SK-N-SH (cell line): ENCODE data around the gene ITSN1.

Experiments used
- EZH2phosphoT487 ChIP-seq: fragments of 200-600 bp; sonication (generic); IDR thresholded peaks from 2 replicates; pipeline ENCODE4 v1.6.1; 2017; ENCODE audit warnings: low read depth, mixed run types, mild to moderate bottlenecking, antibody characterized with exemption, moderate library complexity, borderline replicate concordance
- NFIC ChIP-seq: IDR thresholded peaks from 2 replicates; pipeline ENCODE4 v1.4.0; 2012; ENCODE audit warnings: borderline replicate concordance
- NRF1 ChIP-seq: IDR thresholded peaks from 2 replicates; pipeline ENCODE4 v1.6.1; 2012; ENCODE audit warnings: low read depth, mild to moderate bottlenecking, low read length
- POLR2AphosphoS5 ChIP-seq: IDR thresholded peaks from 2 replicates; pipeline ENCODE4 v1.6.1; 2012; ENCODE audit warnings: low read depth, low read length
- YY1 ChIP-seq: IDR thresholded peaks from 2 replicates; pipeline ENCODE4 v1.4.0; 2012; ENCODE audit warnings: low read depth, mild to moderate bottlenecking
- TF ChIP-seq, protein P1 (sequence below): IDR thresholded peaks from 2 replicates; pipeline ENCODE4 v1.6.1; 2012; ENCODE audit warnings: mild to moderate bottlenecking, low read depth, low read length, moderate library complexity
- TF ChIP-seq, protein P2 (sequence below): fragments of 200-600 bp; sonication (generic); IDR thresholded peaks from 2 replicates; pipeline ENCODE4 v1.6.1; 2017; ENCODE audit warnings: antibody characterized with exemption, mild to moderate bottlenecking, moderate library complexity

DNA sequence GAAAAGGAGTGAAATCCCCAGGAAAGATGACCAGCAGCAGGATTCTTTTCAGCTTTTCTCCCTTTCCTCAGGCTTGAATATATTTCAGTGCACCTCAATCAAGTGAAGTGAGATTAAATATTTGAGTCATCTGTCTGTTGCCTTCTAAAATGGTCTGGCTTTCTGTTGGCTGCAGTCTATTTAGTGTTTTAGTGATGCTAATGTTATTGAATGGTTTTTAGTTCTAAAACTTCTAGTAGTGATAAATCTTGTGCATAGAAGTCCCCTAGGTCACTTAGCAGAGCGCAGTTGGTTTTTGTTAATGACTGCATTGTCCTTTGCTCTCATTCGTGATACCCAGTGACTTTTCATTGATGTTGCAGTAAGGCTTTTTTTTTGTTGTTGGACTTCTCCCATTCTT lies 53.5 kb downstream of the ITSN1 start:
- TF ChIP-seq NFIC = no peak
- TF ChIP-seq YY1 = no peak
- no peak for TF ChIP-seq NRF1
- TF ChIP-seq, protein P1, sequence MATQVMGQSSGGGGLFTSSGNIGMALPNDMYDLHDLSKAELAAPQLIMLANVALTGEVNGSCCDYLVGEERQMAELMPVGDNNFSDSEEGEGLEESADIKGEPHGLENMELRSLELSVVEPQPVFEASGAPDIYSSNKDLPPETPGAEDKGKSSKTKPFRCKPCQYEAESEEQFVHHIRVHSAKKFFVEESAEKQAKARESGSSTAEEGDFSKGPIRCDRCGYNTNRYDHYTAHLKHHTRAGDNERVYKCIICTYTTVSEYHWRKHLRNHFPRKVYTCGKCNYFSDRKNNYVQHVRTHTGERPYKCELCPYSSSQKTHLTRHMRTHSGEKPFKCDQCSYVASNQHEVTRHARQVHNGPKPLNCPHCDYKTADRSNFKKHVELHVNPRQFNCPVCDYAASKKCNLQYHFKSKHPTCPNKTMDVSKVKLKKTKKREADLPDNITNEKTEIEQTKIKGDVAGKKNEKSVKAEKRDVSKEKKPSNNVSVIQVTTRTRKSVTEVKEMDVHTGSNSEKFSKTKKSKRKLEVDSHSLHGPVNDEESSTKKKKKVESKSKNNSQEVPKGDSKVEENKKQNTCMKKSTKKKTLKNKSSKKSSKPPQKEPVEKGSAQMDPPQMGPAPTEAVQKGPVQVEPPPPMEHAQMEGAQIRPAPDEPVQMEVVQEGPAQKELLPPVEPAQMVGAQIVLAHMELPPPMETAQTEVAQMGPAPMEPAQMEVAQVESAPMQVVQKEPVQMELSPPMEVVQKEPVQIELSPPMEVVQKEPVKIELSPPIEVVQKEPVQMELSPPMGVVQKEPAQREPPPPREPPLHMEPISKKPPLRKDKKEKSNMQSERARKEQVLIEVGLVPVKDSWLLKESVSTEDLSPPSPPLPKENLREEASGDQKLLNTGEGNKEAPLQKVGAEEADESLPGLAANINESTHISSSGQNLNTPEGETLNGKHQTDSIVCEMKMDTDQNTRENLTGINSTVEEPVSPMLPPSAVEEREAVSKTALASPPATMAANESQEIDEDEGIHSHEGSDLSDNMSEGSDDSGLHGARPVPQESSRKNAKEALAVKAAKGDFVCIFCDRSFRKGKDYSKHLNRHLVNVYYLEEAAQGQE = no peak
- TF ChIP-seq, protein P2, sequence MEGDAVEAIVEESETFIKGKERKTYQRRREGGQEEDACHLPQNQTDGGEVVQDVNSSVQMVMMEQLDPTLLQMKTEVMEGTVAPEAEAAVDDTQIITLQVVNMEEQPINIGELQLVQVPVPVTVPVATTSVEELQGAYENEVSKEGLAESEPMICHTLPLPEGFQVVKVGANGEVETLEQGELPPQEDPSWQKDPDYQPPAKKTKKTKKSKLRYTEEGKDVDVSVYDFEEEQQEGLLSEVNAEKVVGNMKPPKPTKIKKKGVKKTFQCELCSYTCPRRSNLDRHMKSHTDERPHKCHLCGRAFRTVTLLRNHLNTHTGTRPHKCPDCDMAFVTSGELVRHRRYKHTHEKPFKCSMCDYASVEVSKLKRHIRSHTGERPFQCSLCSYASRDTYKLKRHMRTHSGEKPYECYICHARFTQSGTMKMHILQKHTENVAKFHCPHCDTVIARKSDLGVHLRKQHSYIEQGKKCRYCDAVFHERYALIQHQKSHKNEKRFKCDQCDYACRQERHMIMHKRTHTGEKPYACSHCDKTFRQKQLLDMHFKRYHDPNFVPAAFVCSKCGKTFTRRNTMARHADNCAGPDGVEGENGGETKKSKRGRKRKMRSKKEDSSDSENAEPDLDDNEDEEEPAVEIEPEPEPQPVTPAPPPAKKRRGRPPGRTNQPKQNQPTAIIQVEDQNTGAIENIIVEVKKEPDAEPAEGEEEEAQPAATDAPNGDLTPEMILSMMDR = no peak
- TF ChIP-seq POLR2AphosphoS5 = no peak
- no peak for TF ChIP-seq EZH2phosphoT487
